Measurements from ENCODE around the gene IL1RL2.

Gene IL1RL2

DNA sequence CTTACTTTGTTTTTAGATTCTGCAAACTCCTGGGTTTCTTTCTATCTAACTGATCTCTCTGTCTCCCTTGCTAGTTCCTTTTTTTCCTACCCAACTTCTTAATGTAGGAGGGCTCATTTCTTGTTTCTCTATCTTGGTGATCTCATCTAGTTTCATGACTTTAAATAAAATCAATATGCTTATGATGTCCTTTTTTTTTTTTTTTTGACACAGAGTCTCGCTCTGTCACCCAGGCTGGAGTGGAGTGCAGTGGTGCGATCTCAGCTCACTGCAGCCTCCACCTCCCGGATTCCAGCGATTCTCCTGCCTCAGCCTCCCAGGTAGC lies 82.3 kb downstream of the IL1RL2 start:
- DNase-seq = no peak

DNA sequence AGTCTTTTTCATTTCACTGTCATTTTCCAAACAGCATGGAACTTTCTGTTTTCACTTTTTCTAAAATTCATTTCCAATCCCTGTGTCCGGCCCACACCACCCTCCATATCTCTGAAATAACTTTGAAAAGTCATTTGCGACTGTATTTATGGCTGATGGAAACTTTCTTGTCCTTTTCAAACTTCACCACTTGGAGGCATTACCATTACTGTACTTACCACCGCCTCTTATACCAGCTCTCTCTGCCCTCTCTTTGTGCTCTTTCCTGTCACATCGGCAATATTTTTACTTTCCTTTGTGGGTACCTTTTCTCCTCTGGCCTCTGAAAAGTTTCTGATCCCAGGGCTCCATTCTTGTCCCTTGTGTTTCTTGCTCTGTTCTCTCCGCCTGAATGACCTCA lies 85.0 kb downstream of the IL1RL2 start:
- DNase-seq = peak; percentile 18

DNA sequence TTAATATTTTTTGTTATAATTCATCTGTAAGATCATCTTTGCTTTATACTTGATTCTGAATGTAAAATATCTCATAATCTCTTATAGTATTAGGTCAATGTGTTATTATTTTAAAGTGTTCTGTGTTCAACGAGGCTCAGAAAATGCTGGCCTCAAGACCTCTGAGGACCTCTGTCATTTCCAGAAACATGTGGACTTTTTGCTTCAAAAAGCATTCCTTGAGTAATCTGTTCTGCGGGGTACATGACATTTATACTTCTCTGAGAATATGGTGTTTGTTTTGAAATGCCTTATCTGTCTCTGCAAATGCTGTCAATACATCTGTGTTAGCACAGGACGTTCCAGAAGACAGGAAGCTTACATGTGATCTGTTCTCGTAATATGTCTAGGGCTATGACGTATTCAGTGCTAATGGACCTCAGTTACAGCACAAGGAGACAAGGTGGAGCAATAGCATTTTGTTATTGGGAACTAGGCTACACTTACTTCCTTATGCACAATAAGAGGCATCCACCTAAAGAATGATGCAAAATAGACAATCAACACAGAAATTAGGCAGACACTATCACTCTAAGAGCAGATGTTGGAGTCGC lies 86.9 kb downstream of the IL1RL2 start:
- DNase-seq = no peak

DNA sequence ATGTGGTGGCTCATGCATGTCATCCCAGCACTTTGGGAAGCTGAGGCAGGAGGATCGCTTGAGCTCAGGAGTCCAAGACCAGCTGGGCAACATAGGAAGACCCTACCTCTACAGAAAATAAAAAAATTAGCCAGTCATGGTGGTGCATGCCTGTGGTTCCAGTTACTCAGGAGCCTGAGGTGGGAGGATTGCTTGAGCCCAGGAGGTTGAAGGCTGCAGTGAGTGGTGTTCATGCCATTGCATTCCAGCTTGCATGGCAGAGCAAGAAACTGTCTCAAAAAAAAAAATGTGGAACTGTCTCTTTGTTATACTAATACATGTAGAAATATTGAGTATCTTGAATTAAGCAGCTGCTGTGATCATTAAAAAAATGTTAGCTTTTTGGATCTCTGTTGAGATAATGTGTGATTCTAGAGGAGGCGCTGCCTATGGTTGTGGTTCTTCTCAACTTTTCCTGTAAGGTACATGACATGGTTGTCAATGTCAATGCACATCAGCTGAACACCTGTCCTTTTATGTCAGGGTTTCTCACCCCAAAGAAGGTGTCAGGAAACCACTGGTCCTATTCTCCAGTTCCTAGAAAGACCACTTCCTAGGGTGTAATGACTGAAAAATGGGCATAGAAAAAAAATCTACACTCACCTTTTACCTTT lies 89.9 kb downstream of the IL1RL2 start:
- no peak for DNase-seq

DNA sequence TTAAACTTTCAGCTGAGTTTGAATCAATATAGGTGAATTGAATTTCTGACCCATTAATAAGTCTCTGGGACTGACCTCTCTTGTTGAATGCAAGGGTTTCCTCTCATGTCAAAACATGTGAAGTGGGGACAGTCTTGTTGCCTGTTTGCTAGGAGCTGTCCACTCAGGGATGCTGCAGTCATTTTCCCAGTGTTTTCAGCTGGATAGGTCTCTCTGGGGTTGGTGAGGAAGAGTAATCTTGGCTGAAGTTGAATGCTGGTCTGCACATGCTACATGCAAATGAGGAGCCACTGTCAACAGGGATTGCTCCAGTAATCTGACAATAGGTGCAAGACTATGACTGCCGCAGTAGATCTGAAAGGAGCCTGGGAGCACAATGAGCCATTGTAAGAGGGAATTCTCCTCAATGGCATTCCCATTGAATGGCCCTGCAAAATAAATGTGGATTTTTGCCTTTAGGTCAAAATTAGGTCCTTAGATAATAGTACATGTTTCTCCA lies 90.4 kb downstream of the IL1RL2 start:
- no peak for DNase-seq

DNA sequence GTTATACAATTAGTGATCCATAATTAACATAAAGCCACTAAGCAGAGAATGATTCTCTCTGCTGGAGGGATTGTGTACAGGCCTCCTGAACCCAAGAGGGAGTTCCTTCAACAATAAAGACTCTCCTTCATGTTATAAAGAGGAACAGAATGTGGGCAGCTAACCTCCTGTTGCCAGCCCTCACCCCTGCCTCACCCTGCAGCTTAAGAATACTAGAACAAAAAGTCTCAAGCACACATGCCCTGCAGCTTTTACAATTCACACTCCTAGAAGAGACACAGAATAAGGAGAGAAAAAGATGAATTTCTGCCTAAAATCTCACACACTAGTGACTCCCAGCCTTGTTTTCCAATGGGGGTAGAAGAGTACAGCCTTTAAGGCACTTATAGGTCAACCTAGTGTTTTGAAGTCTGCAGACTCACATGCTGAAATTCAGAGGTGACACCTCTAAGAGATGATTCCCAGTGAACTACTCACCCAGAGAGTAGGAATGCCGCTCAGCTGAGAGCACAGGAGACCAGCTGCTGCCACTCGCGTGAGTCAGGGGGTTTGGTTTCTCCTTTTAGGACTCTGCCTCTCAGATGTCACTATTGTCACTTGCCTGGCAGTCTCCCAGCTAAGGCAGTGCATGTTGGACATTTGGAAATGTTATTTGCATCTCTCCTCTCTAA lies 92.0 kb downstream of the IL1RL2 start:
- no peak for DNase-seq

DNA sequence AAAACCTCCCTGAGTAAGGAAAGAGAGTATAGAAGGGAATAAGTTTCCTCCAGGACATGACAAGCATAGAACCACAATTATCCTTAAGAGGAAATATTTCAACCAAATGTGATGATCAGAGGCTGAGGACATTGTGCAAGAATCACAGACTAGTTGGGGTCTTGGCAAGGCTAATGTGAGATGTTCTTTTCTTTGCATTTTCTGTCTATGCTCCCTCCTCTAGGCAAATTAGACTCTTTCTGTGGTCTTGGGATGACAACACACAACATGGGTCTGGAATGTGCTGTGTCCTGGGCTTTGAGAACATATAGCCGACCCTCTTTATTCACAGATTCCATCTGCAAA lies 92.5 kb downstream of the IL1RL2 start:
- no peak for DNase-seq

DNA sequence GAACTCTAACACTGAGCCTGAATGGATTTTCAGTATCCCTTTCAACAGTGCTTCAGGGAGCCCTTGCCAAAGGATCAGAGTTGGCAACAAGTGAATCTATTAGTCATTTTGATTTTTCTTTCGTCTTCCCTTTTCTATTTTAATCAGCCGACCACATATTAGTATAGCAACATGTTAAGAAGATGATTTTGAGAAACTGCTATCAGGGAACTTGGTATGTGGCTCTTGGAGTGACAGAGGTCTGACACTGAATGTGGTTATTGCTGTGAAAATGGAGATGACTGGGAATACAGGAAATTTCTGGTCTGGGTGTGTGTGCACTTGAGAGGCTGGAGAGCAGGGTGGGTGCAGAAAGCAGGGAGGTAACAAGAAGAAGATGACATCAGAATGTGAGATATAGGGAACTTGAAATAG lies 95.9 kb downstream of the IL1RL2 start:
- no peak for DNase-seq

DNA sequence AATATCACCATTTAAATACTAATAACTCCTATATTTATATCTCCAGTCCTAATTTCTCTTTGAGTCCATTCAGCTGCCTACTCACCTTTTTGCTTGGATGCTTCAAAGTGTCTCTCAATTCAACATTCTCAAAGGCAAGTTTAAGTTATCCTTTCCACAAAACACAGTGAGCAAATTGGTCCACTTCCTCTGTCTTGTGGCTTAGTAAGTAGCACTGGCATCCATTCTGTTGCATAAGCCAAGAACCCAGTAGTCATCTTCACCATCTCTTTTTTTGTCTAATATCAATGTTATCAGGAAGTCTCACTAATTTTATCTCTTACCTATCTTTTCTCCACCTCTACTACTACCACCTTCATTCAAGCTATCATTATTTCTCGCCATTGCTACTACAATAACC lies 97.2 kb downstream of the IL1RL2 start:
- DNase-seq = no peak

DNA sequence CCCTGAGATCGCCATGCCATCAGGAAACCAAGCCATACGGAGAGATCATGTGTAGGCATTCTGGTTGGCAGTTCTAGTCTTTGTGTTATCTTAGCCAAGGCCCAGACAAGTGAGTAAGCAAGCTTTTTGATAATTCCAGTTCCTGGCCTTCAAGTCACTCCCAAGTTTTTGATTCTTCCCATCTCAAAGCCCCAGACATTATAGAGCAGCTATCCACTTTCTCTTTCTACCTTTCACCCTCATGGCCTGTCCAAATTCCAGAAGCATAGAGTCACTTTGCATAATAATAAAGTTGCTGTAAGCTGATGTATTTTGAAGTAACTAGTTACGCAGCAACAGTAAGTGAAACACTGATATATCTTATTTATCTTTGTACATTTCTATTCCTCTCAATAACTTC lies 97.8 kb downstream of the IL1RL2 start:
- DNase-seq = no peak

DNA sequence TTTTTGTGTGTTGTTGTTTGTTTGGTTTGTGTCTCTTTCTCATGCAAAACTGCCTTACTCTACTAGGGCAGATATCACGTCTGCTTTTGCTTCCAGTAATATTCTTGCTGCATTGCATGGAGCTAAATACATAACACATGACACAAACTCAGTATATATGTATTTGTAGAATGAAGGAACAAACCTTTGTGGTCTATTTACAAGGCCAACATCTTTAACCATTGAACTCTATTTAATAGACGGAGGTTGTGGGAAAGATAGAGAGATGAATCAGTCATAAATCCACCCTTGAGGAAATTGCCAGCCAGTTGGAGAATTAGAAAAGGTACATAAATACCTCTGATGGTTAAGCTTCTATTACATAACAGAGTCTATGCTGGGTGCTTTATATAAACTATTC lies 98.5 kb downstream of the IL1RL2 start:
- DNase-seq = no peak

DNA sequence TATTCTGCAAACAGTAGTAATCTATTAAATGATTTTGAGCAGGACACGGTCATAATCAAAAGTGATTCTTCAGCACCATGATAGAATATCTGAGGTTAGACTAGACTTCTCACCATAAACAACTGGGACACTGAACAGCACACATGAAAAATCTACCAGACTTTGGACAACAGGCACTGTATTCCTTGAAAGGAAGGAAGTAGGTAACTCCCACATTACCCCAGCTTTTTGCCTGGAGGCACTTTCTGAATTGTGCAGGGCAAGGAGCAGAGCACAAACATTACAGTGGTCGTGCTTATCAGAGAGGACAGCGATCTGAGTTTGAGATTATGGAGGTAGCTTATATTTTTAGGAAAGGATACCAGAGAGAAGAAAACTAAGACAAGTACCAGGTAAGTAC lies 99.2 kb downstream of the IL1RL2 start:
- DNase-seq = no peak

DNA sequence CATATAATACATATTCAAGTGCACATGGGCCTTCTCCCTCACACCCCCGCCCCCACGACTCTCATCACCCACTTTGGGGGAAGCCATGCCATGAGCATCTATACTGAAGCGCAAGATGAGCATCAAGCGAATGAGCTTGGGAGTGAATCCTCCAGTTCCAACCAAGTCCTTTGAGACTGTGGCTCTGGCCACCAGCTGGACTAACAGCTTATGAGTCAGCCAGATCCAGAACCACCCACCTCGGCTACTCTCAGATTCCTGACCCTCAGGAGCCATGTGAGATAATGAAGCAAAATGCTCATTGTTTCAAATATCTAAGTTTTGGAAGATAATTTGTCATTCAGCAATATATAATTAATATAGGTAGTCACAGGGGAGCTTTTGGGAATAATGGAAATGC lies 102.3 kb downstream of the IL1RL2 start:
- DNase-seq = no peak

Data from hematopoietic multipotent progenitor cell treated with erythropoietin and hydrocortisone succinate and interleukin-3 and kit ligand, for 8 days (in vitro differentiated cells).